Naive thymus-derived CD4-positive, alpha-beta T cell (primary cell): ENCODE data around the gene SPRN. TPM values are rescaled to one million over a fixed set of nuclear protein-coding genes. Genes with fewer than 3 reads are reported as not detected.

Experiments
- ATAC-seq: fragments of 150-1000 bp; cut with Tn5 transposase; 2 replicates; pipeline ENCODE4 v1.10.0; 2021; ENCODE audit warnings: mild to moderate bottlenecking, moderate library complexity
- CTCF ChIA-PET: fragments of 350-600 bp; sonication (Branson Sonifier 250); formaldehyde crosslinking; loops from one replicate; lab custom pipeline; 2021; ENCODE audit warnings: antibody characterized with exemption; lab: Charles Lee
- POLR2A ChIA-PET: fragments of 350-600 bp; sonication (Branson Sonifier 250); formaldehyde crosslinking; loops from one replicate; lab custom pipeline; 2021; ENCODE audit warnings: antibody characterized with exemption, inconsistent platforms; lab: Charles Lee
- DNase-seq, 9 donors: peaks; one replicate each; pipeline versions ENCODE4 v3.0.0 to v3.0.0-alpha.2; 2020 to 2022; ENCODE audit warnings: mixed read lengths in 1 of 9
- H3K27ac ChIP-seq: one replicate; pipeline ENCODE4 v1.7.0; 2013; ENCODE audit warnings: mild to moderate bottlenecking, low read depth, low read length, moderate library complexity
- H3K27me3 ChIP-seq, 2 donors: one replicate each; pipeline ENCODE4 v1.7.0; 2013; ENCODE audit warnings: low read length in 2 of 2, mild to moderate bottlenecking in 2 of 2, moderate library complexity in 2 of 2; ENCODE audit not compliant: control insufficient read depth in 2 of 2, insufficient read depth in 2 of 2
- H3K36me3 ChIP-seq, 3 experiments: 1 replicate in 2 of 3; 2 replicates in 1 of 3; pipeline ENCODE4 v1.7.0; 2013; ENCODE audit warnings: low read length in 3 of 3, mild to moderate bottlenecking in 3 of 3, moderate library complexity in 1 of 3; ENCODE audit not compliant: insufficient read depth in 3 of 3, control insufficient read depth in 2 of 3
- H3K4me1 ChIP-seq, 2 donors: one replicate each; pipeline ENCODE4 v1.7.0; 2013; ENCODE audit warnings: low read length in 2 of 2, mild to moderate bottlenecking in 2 of 2, moderate library complexity in 1 of 2; ENCODE audit not compliant: control insufficient read depth in 2 of 2, insufficient read depth in 2 of 2
- H3K4me3 ChIP-seq: 2 replicates; pipeline ENCODE4 v1.7.0; 2013; ENCODE audit warnings: mild to moderate bottlenecking, low read length
- H3K9me3 ChIP-seq, 3 experiments: 1 replicate in 2 of 3; 2 replicates in 1 of 3; pipeline ENCODE4 v1.7.0; 2013; ENCODE audit warnings: low read length in 3 of 3; ENCODE audit not compliant: control insufficient read depth in 2 of 3
- H3K27ac Mint-ChIP-seq, 9 donors: one replicate each; pipeline ENCODE4 v1.8.0; 2020 to 2022; ENCODE audit warnings: mixed read lengths in 9 of 9, mild to moderate bottlenecking in 8 of 9, moderate library complexity in 5 of 9, inconsistent platforms in 2 of 9
- H3K27me3 Mint-ChIP-seq, 5 donors: one replicate each; pipeline ENCODE4 v1.8.0; 2021 to 2022; ENCODE audit warnings: mixed read lengths in 5 of 5, mild to moderate bottlenecking in 1 of 5
- H3K36me3 Mint-ChIP-seq, 5 donors: one replicate each; pipeline ENCODE4 v1.8.0; 2020 to 2022; ENCODE audit warnings: mixed read lengths in 5 of 5, mild to moderate bottlenecking in 3 of 5, inconsistent platforms in 1 of 5
- H3K4me1 Mint-ChIP-seq, 7 donors: one replicate each; pipeline ENCODE4 v1.8.0; 2020 to 2022; ENCODE audit warnings: mixed read lengths in 7 of 7, mild to moderate bottlenecking in 3 of 7, inconsistent platforms in 1 of 7
- H3K4me3 Mint-ChIP-seq, 10 donors: one replicate each; pipeline ENCODE4 v1.8.0; 2020 to 2022; ENCODE audit warnings: mild to moderate bottlenecking in 10 of 10, mixed read lengths in 10 of 10, moderate library complexity in 6 of 10, inconsistent platforms in 2 of 10
- H3K9me3 Mint-ChIP-seq, 11 donors: one replicate each; pipeline ENCODE4 v1.8.0; 2020 to 2022; ENCODE audit warnings: mixed read lengths in 11 of 11, mild to moderate bottlenecking in 4 of 11, inconsistent platforms in 1 of 11, moderate library complexity in 1 of 11
- intact Hi-C, 2 donors: fragments of 100-400 bp; cut with micrococcal nuclease; formaldehyde crosslinking; loops; one replicate each; pipeline ENCODE4 v1.15.1; 2023
- polyA plus RNA-seq, 2 donors: library from polyadenylated mRNA; unstranded; fragments of 300-500 nt; fragmentation: Illumina TruSeq; gene quantifications; one replicate each; pipeline ENCODE4 v1.2.3, GENCODE V29; 2021
- total RNA-seq, 6 experiments: library from RNA in 5 of 6; stranded (reverse) in 5 of 6; gene quantifications; 1 replicate in 5 of 6; 2 replicates in 1 of 6; pipeline ENCODE4 v1.2.3 and lab custom pipeline; 2021 to 2026

SPRN gene
- total and polyA plus RNA-seq, 7 experiments from 2014 or later = 0.10 to 0.34 TPM; not detected in 5

- ChIA-PET POLR2A (no interaction called here), CTCF (no interaction called here)
- H3K27ac Mint-ChIP-seq = no peak overlapping the region
These were observed 31.9 kb upstream of the SPRN start for GRCh38 chr10:133456041-133456951.

GRCh38 chr10:133455611-133456031 lies 31.2 kb upstream of the SPRN start:
- no peak overlapping the region for H3K4me3 Mint-ChIP-seq

More at GRCh38 chr10:133456041-133456951, 31.9 kb upstream of the SPRN start:
- Mint-ChIP-seq H3K4me3 (no peak overlapping the region), H3K36me3 (peaks cover 0 to 4% (median 0%) of the 10 kb centered on the region in 5 donors), H3K27me3 (no peaks in the 10 kb centered on the region), H3K4me1 (peaks cover 0 to 4% (median 0%) of the 10 kb centered on the region in 7 donors), H3K9me3 (no peaks in the 10 kb centered on the region)
- Histone ChIP-seq H3K9me3 (no peaks in the 10 kb centered on the region), H3K4me3 (no peak overlapping the region), H3K27ac (no peak overlapping the region), H3K36me3 (no peaks in the 10 kb centered on the region), H3K4me1 (no peaks in the 10 kb centered on the region), H3K27me3 (no peaks in the 10 kb centered on the region)
- ATAC-seq = no peak
- intact Hi-C loops = loop anchor here in 1 of 2 donors (10.0 kb wide), 1 partner anchor 891 kb away; no protein-coding TSS in a partner anchor
- no peak for DNase-seq

GRCh38 chr10:133455196-133455595 lies 30.8 kb upstream of the SPRN start:
- ChIA-PET POLR2A (no interaction called here), CTCF (no interaction called here)
- peaks cover 0 to 4% (median 0%) of the 10 kb centered on the region in 5 donors for H3K36me3 Mint-ChIP-seq
- H3K27me3 Mint-ChIP-seq = no peaks in the 10 kb centered on the region
- intact Hi-C loops = loop anchor here in 1 of 2 donors (10.0 kb wide), 1 partner anchor 890 kb away; no protein-coding TSS in a partner anchor
- no peak overlapping the region for H3K27ac ChIP-seq
- H3K9me3 Mint-ChIP-seq = peaks cover 0 to 2% (median 0%) of the 10 kb centered on the region in 11 donors
- H3K36me3 ChIP-seq = no peaks in the 10 kb centered on the region
- no peak overlapping the region for H3K27ac Mint-ChIP-seq
- H3K4me3 ChIP-seq = no peak overlapping the region
- H3K9me3 ChIP-seq = no peaks in the 10 kb centered on the region
- H3K4me1 ChIP-seq = no peaks in the 10 kb centered on the region
- no peaks in the 10 kb centered on the region for H3K27me3 ChIP-seq
- peaks cover 0 to 4% (median 0%) of the 10 kb centered on the region in 7 donors for H3K4me1 Mint-ChIP-seq
- ATAC-seq (no peak), DNase-seq (no peak)
- H3K4me3 Mint-ChIP-seq = no peak overlapping the region

More at GRCh38 chr10:133455611-133456031, 31.2 kb upstream of the SPRN start:
- ChIA-PET POLR2A (no interaction called here), CTCF (no interaction called here)
- ATAC-seq (no peak), DNase-seq (no peak)
- Histone ChIP-seq H3K4me3 (no peak overlapping the region), H3K9me3 (no peaks in the 10 kb centered on the region), H3K4me1 (no peaks in the 10 kb centered on the region), H3K27ac (no peak overlapping the region), H3K36me3 (no peaks in the 10 kb centered on the region), H3K27me3 (no peaks in the 10 kb centered on the region)
- Mint-ChIP-seq H3K27ac (no peak overlapping the region), H3K4me1 (peaks cover 0 to 4% (median 0%) of the 10 kb centered on the region in 7 donors), H3K27me3 (no peaks in the 10 kb centered on the region), H3K9me3 (no peaks in the 10 kb centered on the region), H3K36me3 (peaks cover 0 to 4% (median 0%) of the 10 kb centered on the region in 5 donors)
- intact Hi-C loops = loop anchor here in 1 of 2 donors (10.0 kb wide), 1 partner anchor 891 kb away; no protein-coding TSS in a partner anchor

- CTCF ChIA-PET = no interaction called here
- no peaks in the 10 kb centered on the region for H3K27me3 Mint-ChIP-seq
- no peak for ATAC-seq
- POLR2A ChIA-PET = no interaction called here
- Histone ChIP-seq H3K27me3 (no peaks in the 10 kb centered on the region), H3K4me1 (no peaks in the 10 kb centered on the region), H3K36me3 (no peaks in the 10 kb centered on the region), H3K9me3 (no peaks in the 10 kb centered on the region), H3K4me3 (no peak overlapping the region), H3K27ac (no peak overlapping the region)
- no peak overlapping the region for H3K27ac Mint-ChIP-seq
- intact Hi-C loops = loop anchor here (5.0 to 10.0 kb wide), 2 partner anchors 127 to 890 kb away; no protein-coding TSS in a partner anchor
- peaks cover 2 to 4% (median 2%) of the 10 kb centered on the region in 11 donors for H3K9me3 Mint-ChIP-seq
- no peak overlapping the region for H3K4me3 Mint-ChIP-seq
- H3K4me1 Mint-ChIP-seq = peaks cover 0 to 4% (median 0%) of the 10 kb centered on the region in 7 donors
- no peak for DNase-seq
- H3K36me3 Mint-ChIP-seq = peaks cover 0 to 4% (median 0%) of the 10 kb centered on the region in 5 donors
These were observed 29.9 kb upstream of the SPRN start for GRCh38 chr10:133454204-133454893.

- Histone ChIP-seq H3K36me3 (no peaks in the 10 kb centered on the region), H3K4me3 (no peak within 1 kb of the TSS), H3K4me1 (no peaks in the 10 kb centered on the region), H3K9me3 (peaks cover 0 to 5% (median 0%) of the 10 kb centered on the region in 3 experiments), H3K27ac (no peak within 1 kb of the TSS), H3K27me3 (no peaks in the 10 kb centered on the region)
- DNase-seq (no peak), ATAC-seq (peak; percentile 55)
- intact Hi-C loops = loop anchor here (5.0 to 10.0 kb wide), 2 partner anchors 126 to 889 kb away; no protein-coding TSS in a partner anchor
- H3K36me3 Mint-ChIP-seq = peaks cover 0 to 7% (median 2%) of the 10 kb centered on the region in 5 donors
- H3K4me1 Mint-ChIP-seq = peaks cover 0 to 4% (median 0%) of the 10 kb centered on the region in 7 donors
- H3K27ac Mint-ChIP-seq = no peak within 1 kb of the TSS
- ChIA-PET CTCF (no interaction called here), POLR2A (no interaction called here)
- H3K27me3 Mint-ChIP-seq = no peaks in the 10 kb centered on the region
- no peak within 1 kb of the TSS for H3K4me3 Mint-ChIP-seq
- peaks cover 3 to 9% (median 8%) of the 10 kb centered on the region in 11 donors for H3K9me3 Mint-ChIP-seq
These were observed 29.2 kb upstream of the SPRN start, which contains the start of gene SCART1 for GRCh38 chr10:133453516-133454203. SCART1 (plus strand) TSS chr10:133453945; CDS start chr10:133453998, 53 bp downstream.

- CTCF ChIA-PET = no interaction called here
These were observed 28.0 kb upstream of the SPRN start for GRCh38 chr10:133452453-133452852.

More at GRCh38 chr10:133452453-133452852, 28.0 kb upstream of the SPRN start:
- H3K9me3 ChIP-seq = peaks cover 2 to 17% (median 5%) of the 10 kb centered on the region in 3 experiments
- H3K36me3 ChIP-seq = no peaks in the 10 kb centered on the region
- no peak overlapping the region for H3K27ac Mint-ChIP-seq
- H3K27me3 Mint-ChIP-seq = peaks cover 0 to 4% (median 0%) of the 10 kb centered on the region in 5 donors
- peaks cover 6 to 22% (median 19%) of the 10 kb centered on the region in 11 donors for H3K9me3 Mint-ChIP-seq
- peaks cover 0 to 4% (median 0%) of the 10 kb centered on the region in 7 donors for H3K4me1 Mint-ChIP-seq
- H3K27ac ChIP-seq = no peak overlapping the region
- POLR2A ChIA-PET = no interaction called here
- peaks cover 2 to 16% (median 12%) of the 10 kb centered on the region in 5 donors for H3K36me3 Mint-ChIP-seq
- no peak for DNase-seq
- ATAC-seq = no peak
- H3K4me1 ChIP-seq = no peaks in the 10 kb centered on the region
- no peaks in the 10 kb centered on the region for H3K27me3 ChIP-seq
- intact Hi-C loops = loop anchor here (5.0 to 10.0 kb wide), 2 partner anchors 125 to 888 kb away; no protein-coding TSS in a partner anchor
- H3K4me3 Mint-ChIP-seq = no peak overlapping the region
- no peak overlapping the region for H3K4me3 ChIP-seq
